HCT116 (cell line): Measurements from ENCODE around the gene UBALD2. TPM values are rescaled to one million over a fixed set of nuclear protein-coding genes. Genes with fewer than 3 reads are reported as not detected.

ENCODE experiments used
- ATAC-seq: fragments of 200-7000 bp; cut with Tn5 transposase; 2 replicates; pipeline ENCODE4 v1.9.1; 2020; ENCODE audit warnings: mild to moderate bottlenecking, moderate library complexity
- BruUV-seq: library from RNA; stranded (reverse); fragments of 400-500 nt; replicated peaks from 2 replicates; lab custom pipeline; 2021; lab: Mats Ljungman, UMichigan
- CTCF ChIA-PET: fragments of 300-600 bp; sonication (Branson Sonifier 250); formaldehyde crosslinking; loops from one replicate; lab custom pipeline; 2021; ENCODE audit warnings: antibody characterized with exemption; lab: Charles Lee
- POLR2A ChIA-PET: fragments of 300-600, 350-600 bp; sonication (Branson Sonifier 250); formaldehyde crosslinking; loops from one replicate; lab custom pipeline; 2021; ENCODE audit warnings: antibody characterized with exemption; lab: Charles Lee
- RAD21 ChIA-PET, 2 experiments: fragments of 300-600 bp; sonication (Branson Sonifier 250); formaldehyde crosslinking; loops; one replicate each; lab custom pipeline; 2023; ENCODE audit warnings: low total read pairs in 2 of 2; ENCODE audit not compliant: uncharacterized antibody in 2 of 2, unreplicated experiment in 2 of 2, low non-redundant PET in 1 of 2; lab: Charles Lee
- DNase-seq: peaks from one replicate; pipeline ENCODE4 v3.0.0-alpha.2; 2010; ENCODE audit warnings: low read depth, low spot score
- H2AFZ ChIP-seq: fragments of 200-600 bp; shearing (Covaris generic), sonication (generic); 2 replicates; pipeline ENCODE4 v1.6.1; 2017; ENCODE audit warnings: low read depth, mixed run types, mixed read lengths, antibody characterized with exemption, low read length; ENCODE audit not compliant: poor library complexity, severe bottlenecking
- H3K27ac ChIP-seq: 2 replicates; pipeline ENCODE4 v1.5.1; 2012; ENCODE audit warnings: low read depth, low read length
- H3K27me3 ChIP-seq: fragments of 200-600 bp; sonication (generic); 2 replicates; pipeline ENCODE4 v1.6.1; 2016; ENCODE audit warnings: mixed run types, low read length, mixed read lengths; ENCODE audit not compliant: insufficient read depth
- H3K36me3 ChIP-seq, 2 experiments: fragments of 200-500 bp in 1 of 2; fragments of 200-600 bp in 1 of 2; sonication (Bioruptor generic) in 1 of 2; sonication (generic) in 1 of 2; 2 replicates each; pipeline versions ENCODE4 v1.5.1 to v1.6.1; 2014 to 2016; ENCODE audit warnings: low read length in 2 of 2, inconsistent platforms in 1 of 2, mixed read lengths in 1 of 2, mixed run types in 1 of 2; ENCODE audit not compliant: insufficient read depth in 2 of 2, control insufficient read depth in 1 of 2
- H3K4me1 ChIP-seq, 2 experiments: fragments of 200-600 bp in 1 of 2; sonication (generic) in 1 of 2; 2 replicates each; pipeline versions ENCODE4 v1.5.1 to v1.6.1; 2012 to 2017; ENCODE audit warnings: low read length in 2 of 2, inconsistent platforms in 1 of 2, mild to moderate bottlenecking in 1 of 2, mixed read lengths in 1 of 2, mixed run types in 1 of 2, moderate library complexity in 1 of 2; ENCODE audit not compliant: insufficient read depth in 2 of 2, control insufficient read depth in 1 of 2
- H3K4me2 ChIP-seq: fragments of 200-600 bp; sonication (generic); 2 replicates; pipeline ENCODE4 v1.6.1; 2017; ENCODE audit warnings: mixed run types, low read length, mixed read lengths
- H3K4me3 ChIP-seq, 2 experiments: fragments of 200-600 bp in 1 of 2; sonication (generic) in 1 of 2; replicated peaks in 1 of 2; 2 replicates each; pipeline ENCODE4 v1.5.1; 2011 to 2016; ENCODE audit warnings: low read length in 2 of 2, control low read depth in 1 of 2, low read depth in 1 of 2, mild to moderate bottlenecking in 1 of 2, mixed read lengths in 1 of 2, mixed run types in 1 of 2
- H3K79me2 ChIP-seq: fragments of 200-600 bp; sonication (generic); 2 replicates; pipeline ENCODE4 v1.6.1; 2017; ENCODE audit warnings: mild to moderate bottlenecking, mixed run types, low read length, moderate library complexity, mixed read lengths; ENCODE audit not compliant: insufficient read depth
- H3K9ac ChIP-seq: fragments of 200-600 bp; sonication (generic); 2 replicates; pipeline ENCODE4 v1.6.1; 2016; ENCODE audit warnings: low read length, mixed read lengths
- H3K9me2 ChIP-seq: fragments of 200-600 bp; sonication (generic), shearing (Covaris generic); 2 replicates; pipeline ENCODE4 v1.6.1; 2017; ENCODE audit warnings: mixed run types, mild to moderate bottlenecking, moderate library complexity; ENCODE audit not compliant: insufficient read depth
- H3K9me3 ChIP-seq, 2 experiments: fragments of 200-500 bp in 1 of 2; fragments of 200-600 bp in 1 of 2; sonication (Bioruptor generic) in 1 of 2; sonication (generic) in 1 of 2; 2 replicates each; pipeline ENCODE4 v1.6.1; 2014 to 2017; ENCODE audit warnings: low read length in 2 of 2, mixed read lengths in 2 of 2, inconsistent platforms in 1 of 2, low read depth in 1 of 2, mild to moderate bottlenecking in 1 of 2, mixed run types in 1 of 2, moderate library complexity in 1 of 2; ENCODE audit not compliant: control insufficient read depth in 1 of 2, insufficient read depth in 1 of 2
- H4K20me1 ChIP-seq: fragments of 200-600 bp; sonication (generic), shearing (Covaris generic); 2 replicates; pipeline ENCODE4 v1.6.1; 2017; ENCODE audit warnings: mixed run types, mild to moderate bottlenecking, moderate library complexity; ENCODE audit not compliant: insufficient read depth
- CEBPB ChIP-seq: IDR thresholded peaks from 2 replicates; pipeline ENCODE4 v1.6.1; 2012; ENCODE audit warnings: low read depth
- CTCF ChIP-seq, 3 experiments: fragments of 200-600 bp in 1 of 3; sonication (generic) in 1 of 3; IDR thresholded peaks in 2 of 3; conservative IDR thresholded peaks in 1 of 3; 2 replicates each; pipeline ENCODE4 v1.5.1; 2012 to 2017; ENCODE audit warnings: low read depth in 2 of 3, low read length in 2 of 3, antibody characterized with exemption in 1 of 3, borderline replicate concordance in 1 of 3, control low read depth in 1 of 3, mild to moderate bottlenecking in 1 of 3, mixed read lengths in 1 of 3, mixed run types in 1 of 3, moderate library complexity in 1 of 3; ENCODE audit not compliant: insufficient read depth in 1 of 3
- EGR1 ChIP-seq: IDR thresholded peaks from 2 replicates; pipeline ENCODE4 v1.6.1; 2012; ENCODE audit warnings: low read depth
- EZH2phosphoT487 ChIP-seq: fragments of 200-600 bp; IDR thresholded peaks from 2 replicates; pipeline ENCODE4 v1.6.1; 2018; ENCODE audit warnings: antibody characterized with exemption, borderline replicate concordance
- FOSL1 ChIP-seq: IDR thresholded peaks from 2 replicates; pipeline ENCODE4 v1.6.1; 2012; ENCODE audit warnings: low read depth
- POLR2A ChIP-seq: IDR thresholded peaks from 2 replicates; pipeline ENCODE4 v1.7.0; 2011; ENCODE audit warnings: borderline replicate concordance; ENCODE audit not compliant: insufficient read depth, insufficient read length; ENCODE audit errors: extremely low read depth
- POLR2AphosphoS5 ChIP-seq: IDR thresholded peaks from 2 replicates; pipeline ENCODE4 v1.6.1; 2011; ENCODE audit warnings: mild to moderate bottlenecking, low read depth, low read length, moderate library complexity
- RAD21 ChIP-seq: IDR thresholded peaks from 2 replicates; pipeline ENCODE4 v1.6.1; 2012; ENCODE audit warnings: low read depth, mild to moderate bottlenecking
- REST ChIP-seq: IDR thresholded peaks from 2 replicates; pipeline ENCODE4 v1.6.1; 2012; ENCODE audit warnings: low read depth
- SRF ChIP-seq: IDR thresholded peaks from 2 replicates; pipeline ENCODE4 v1.6.1; 2012; ENCODE audit warnings: low read depth
- TCF7L2 ChIP-seq: IDR thresholded peaks from 2 replicates; pipeline ENCODE4 v1.7.0; 2011; ENCODE audit warnings: borderline replicate concordance, inconsistent platforms; ENCODE audit not compliant: insufficient read depth, insufficient read length; ENCODE audit errors: extremely low read depth
- ZFX ChIP-seq: fragments of 450-650 bp; IDR thresholded peaks from 2 replicates; pipeline ENCODE4 v1.6.1; 2017
- intact Hi-C: fragments of 100-400 bp; cut with micrococcal nuclease; formaldehyde crosslinking; loops from 2 replicates; pipeline ENCODE4 v1.10.0; 2022
- total RNA-seq: library from RNA; stranded (reverse); gene quantifications from one replicate; pipeline ENCODE4 v1.2.1, GENCODE V29; 2021; ENCODE audit not compliant: unreplicated experiment
- TF ChIP-seq, protein P1 (sequence below): IDR thresholded peaks from 2 replicates; pipeline ENCODE4 v1.6.1; 2011; ENCODE audit warnings: mild to moderate bottlenecking, low read length, moderate library complexity; ENCODE audit not compliant: insufficient replicate concordance; ENCODE audit errors: extremely low read depth
- TF ChIP-seq, protein P2 (sequence below): IDR thresholded peaks from 2 replicates; pipeline ENCODE4 v1.6.1; 2012

Gene UBALD2
- total RNA-seq, 1 experiment from 2014 or later, result 94.3 TPM

DNA sequence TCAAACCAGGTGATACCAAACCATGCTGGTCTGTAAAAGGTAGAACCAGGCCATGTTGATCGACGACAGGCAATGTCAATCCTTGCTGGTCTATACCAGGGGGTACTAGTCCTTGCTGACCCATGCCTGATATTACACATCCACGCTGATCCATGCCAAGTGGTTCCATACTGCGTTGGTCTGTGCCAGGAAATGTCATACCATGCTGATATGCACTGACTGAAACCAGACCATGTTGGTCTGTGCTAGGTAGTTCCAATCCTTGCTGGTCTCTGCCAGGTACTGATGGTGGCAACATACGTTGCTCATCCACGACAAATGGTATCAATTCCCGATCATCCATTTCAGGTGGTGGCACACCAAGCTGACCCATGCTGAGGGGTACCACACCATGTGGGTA lies 28.0 kb downstream of the UBALD2 start:
- intact Hi-C loops, result no loop called here

GRCh38 chr17:76296186-76296585 lies 31.0 kb downstream of the UBALD2 start:
- no peak for DNase-seq
- Histone ChIP-seq H3K27me3 (no peaks in the 10 kb centered on the region), H3K4me3 (no peak overlapping the region), H4K20me1 (no peaks in the 10 kb centered on the region), H3K79me2 (no peaks in the 10 kb centered on the region), H3K27ac (no peak overlapping the region), H3K4me1 (no peaks in the 10 kb centered on the region), H3K9ac (no peak overlapping the region), H3K4me2 (no peak overlapping the region), H2AFZ (no peak overlapping the region), H3K9me3 (no peaks in the 10 kb centered on the region), H3K9me2 (no peaks in the 10 kb centered on the region), H3K36me3 (no peaks in the 10 kb centered on the region; a peak in 1 of 4 replicates)
- intact Hi-C loops, result no loop called here
- BruUV-seq, result no TSS peak
- CTCF ChIA-PET, result interaction anchor here (1.5 to 1.6 kb wide), 2 partner anchors 175 to 282 kb away, joined by 3 to 4 read pairs; no protein-coding TSS in a partner anchor
- ATAC-seq, result no peak
- RAD21 ChIA-PET, result no interaction called here
- POLR2A ChIA-PET, result no interaction called here
- TF ChIP-seq REST, result no peak
- no peak for TF ChIP-seq ZFX
- no peak for TF ChIP-seq CTCF (IDR thresholded peaks at IDR 0.05 in 2 of 3, conservative IDR thresholded peaks at IDR 0.05 in 1 of 3; ENCODE audit: borderline replicate concordance in 1 of 3, insufficient read depth in 1 of 3, low read depth in 2 of 3, low read length in 2 of 3)
- TF ChIP-seq RAD21, result no peak
- TF ChIP-seq, protein P1, sequence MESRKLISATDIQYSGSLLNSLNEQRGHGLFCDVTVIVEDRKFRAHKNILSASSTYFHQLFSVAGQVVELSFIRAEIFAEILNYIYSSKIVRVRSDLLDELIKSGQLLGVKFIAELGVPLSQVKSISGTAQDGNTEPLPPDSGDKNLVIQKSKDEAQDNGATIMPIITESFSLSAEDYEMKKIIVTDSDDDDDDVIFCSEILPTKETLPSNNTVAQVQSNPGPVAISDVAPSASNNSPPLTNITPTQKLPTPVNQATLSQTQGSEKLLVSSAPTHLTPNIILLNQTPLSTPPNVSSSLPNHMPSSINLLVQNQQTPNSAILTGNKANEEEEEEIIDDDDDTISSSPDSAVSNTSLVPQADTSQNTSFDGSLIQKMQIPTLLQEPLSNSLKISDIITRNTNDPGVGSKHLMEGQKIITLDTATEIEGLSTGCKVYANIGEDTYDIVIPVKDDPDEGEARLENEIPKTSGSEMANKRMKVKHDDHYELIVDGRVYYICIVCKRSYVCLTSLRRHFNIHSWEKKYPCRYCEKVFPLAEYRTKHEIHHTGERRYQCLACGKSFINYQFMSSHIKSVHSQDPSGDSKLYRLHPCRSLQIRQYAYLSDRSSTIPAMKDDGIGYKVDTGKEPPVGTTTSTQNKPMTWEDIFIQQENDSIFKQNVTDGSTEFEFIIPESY, result no peak
- TF ChIP-seq POLR2A, result no peak
- no peak for TF ChIP-seq POLR2AphosphoS5
- TF ChIP-seq FOSL1, result no peak
- TF ChIP-seq, protein P2, sequence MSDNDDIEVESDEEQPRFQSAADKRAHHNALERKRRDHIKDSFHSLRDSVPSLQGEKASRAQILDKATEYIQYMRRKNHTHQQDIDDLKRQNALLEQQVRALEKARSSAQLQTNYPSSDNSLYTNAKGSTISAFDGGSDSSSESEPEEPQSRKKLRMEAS, result no peak
- no peak for TF ChIP-seq SRF
- TF ChIP-seq EZH2phosphoT487, result no peak

More for the DNA sequence above, 28.0 kb downstream of the UBALD2 start:
- no peak overlapping the region for H3K27ac ChIP-seq
- H2AFZ ChIP-seq, result no peak overlapping the region
- no peaks in the 10 kb centered on the region for H3K9me3 ChIP-seq
- ATAC-seq, result no peak
- H3K4me1 ChIP-seq, result no peaks in the 10 kb centered on the region
- BruUV-seq, result no TSS peak
- no peaks in the 10 kb centered on the region for H3K9me2 ChIP-seq
- ChIA-PET POLR2A (no interaction called here), RAD21 (no interaction called here), CTCF (no interaction called here)
- no peak overlapping the region for H3K4me2 ChIP-seq
- no peak overlapping the region for H3K9ac ChIP-seq
- H3K79me2 ChIP-seq, result no peaks in the 10 kb centered on the region
- no peaks in the 10 kb centered on the region; a peak in 1 of 4 replicates for H3K36me3 ChIP-seq
- H3K27me3 ChIP-seq, result no peaks in the 10 kb centered on the region
- no peaks in the 10 kb centered on the region for H4K20me1 ChIP-seq
- H3K4me3 ChIP-seq, result no peak overlapping the region
- no peak for TF ChIP-seq TCF7L2
- TF ChIP-seq EGR1, result no peak
- no peak for TF ChIP-seq ZFX
- TF ChIP-seq RAD21, result no peak
- no peak for TF ChIP-seq CEBPB
- TF ChIP-seq, all 23 proteins: peak for 0
- DNase-seq, result no peak
